GM12873 (cell line): ENCODE data around the gene FGD5.

Source experiments
- CTCF ChIP-seq: IDR thresholded peaks from 2 replicates; pipeline ENCODE4 v1.5.1; 2012; ENCODE audit warnings: low read depth, mild to moderate bottlenecking, moderate library complexity, low read length, control low read depth; ENCODE audit not compliant: insufficient read depth; ENCODE audit errors: missing control alignments

FGD5 gene

GRCh38 chr3:14803101-14803980 is 15.4 kb upstream of the FGD5 start:
- TF ChIP-seq CTCF: no peak

- TF ChIP-seq CTCF: no peak
Observed at GRCh38 chr3:14803981-14804834, 14.6 kb upstream of the FGD5 start.

- no peak for TF ChIP-seq CTCF
Observed at GRCh38 chr3:14804835-14805780, 13.7 kb upstream of the FGD5 start.

- TF ChIP-seq CTCF: no peak
Observed at GRCh38 chr3:14805961-14806537, 12.7 kb upstream of the FGD5 start.

- no peak for TF ChIP-seq CTCF
Observed at GRCh38 chr3:14806641-14807263, 12.0 kb upstream of the FGD5 start.

GRCh38 chr3:14808025-14808424 is 10.7 kb upstream of the FGD5 start:
- no peak for TF ChIP-seq CTCF
